Testis (tissue), 3 donors: Measurements from ENCODE around the gene CROCC2. TPM values are rescaled to one million over a fixed set of nuclear protein-coding genes. Genes with fewer than 3 reads are reported as not detected.

Experiments
- DNase-seq: peaks from one replicate; pipeline ENCODE4 v3.0.0-alpha.2; 2019
- H3K27ac ChIP-seq, 2 donors: fragments of 200-600 bp; sonication (generic); one replicate each; pipeline ENCODE4 v1.5.1; 2019
- H3K27me3 ChIP-seq: fragments of 200-600 bp; sonication (generic); one replicate; pipeline ENCODE4 v1.5.1; 2019
- H3K36me3 ChIP-seq: fragments of 200-600 bp; sonication (generic); one replicate; pipeline ENCODE4 v1.5.1; 2017; ENCODE audit warnings: low read depth; ENCODE audit errors: missing control alignments
- H3K4me1 ChIP-seq: fragments of 200-600 bp; sonication (generic); one replicate; pipeline ENCODE4 v1.5.1; 2019
- H3K4me3 ChIP-seq, 2 donors: fragments of 200-600 bp; sonication (generic); one replicate each; pipeline ENCODE4 v1.5.1; 2017 to 2019
- H3K9me3 ChIP-seq: fragments of 200-600 bp; sonication (generic); one replicate; pipeline ENCODE4 v1.5.1; 2017
- POLR2A ChIP-seq: fragments of 450-650 bp; IDR thresholded peaks from one replicate; pipeline ENCODE4 v1.6.1; 2017; ENCODE audit warnings: antibody characterized with exemption, mild to moderate bottlenecking, moderate library complexity
- WGBS, 2 donors: methylation state at CpG; one replicate each; pipeline ENCODE4 v1.1.5; 2018; 5-methylcytosine and 5-hydroxymethylcytosine counted together
- intact Hi-C: fragments of 100-400 bp; cut with DNase I; formaldehyde crosslinking; loops from one replicate; pipeline ENCODE4 v1.15.1; 2023; ENCODE audit warnings: low total_unique reads
- polyA plus RNA-seq: library from polyadenylated mRNA; stranded (reverse); fragments of 350-450 nt; fragmentation: Illumina TruSeq; extraction: RNeasy Lipid Tissue Mini Kit (QIAGEN cat#74804); gene quantifications from one replicate; pipeline ENCODE4 v1.2.3, GENCODE V29; 2014; ENCODE audit warnings: low read depth, low replicate concordance; ENCODE audit not compliant: insufficient read depth
- total RNA-seq, 2 donors: library from RNA; depleted of rRNA; stranded (reverse); fragments of >200 nt; gene quantifications; one replicate each; pipeline ENCODE4 v1.2.3, GENCODE V29; 2016
- TF ChIP-seq, protein P1 (sequence below), 3 experiments: fragments of 450-650 bp in 2 of 3; fragments of 200-600 bp in 1 of 3; sonication (generic) in 1 of 3; IDR thresholded peaks; one replicate each; pipeline ENCODE4 v1.5.1; 2016 to 2019; ENCODE audit warnings: antibody characterized with exemption in 3 of 3, mild to moderate bottlenecking in 2 of 3, moderate library complexity in 1 of 3

Gene CROCC2
- total and polyA plus RNA-seq, 3 donors from 2014 or later = 0.43 to 0.55 (median 0.51) TPM

DNA sequence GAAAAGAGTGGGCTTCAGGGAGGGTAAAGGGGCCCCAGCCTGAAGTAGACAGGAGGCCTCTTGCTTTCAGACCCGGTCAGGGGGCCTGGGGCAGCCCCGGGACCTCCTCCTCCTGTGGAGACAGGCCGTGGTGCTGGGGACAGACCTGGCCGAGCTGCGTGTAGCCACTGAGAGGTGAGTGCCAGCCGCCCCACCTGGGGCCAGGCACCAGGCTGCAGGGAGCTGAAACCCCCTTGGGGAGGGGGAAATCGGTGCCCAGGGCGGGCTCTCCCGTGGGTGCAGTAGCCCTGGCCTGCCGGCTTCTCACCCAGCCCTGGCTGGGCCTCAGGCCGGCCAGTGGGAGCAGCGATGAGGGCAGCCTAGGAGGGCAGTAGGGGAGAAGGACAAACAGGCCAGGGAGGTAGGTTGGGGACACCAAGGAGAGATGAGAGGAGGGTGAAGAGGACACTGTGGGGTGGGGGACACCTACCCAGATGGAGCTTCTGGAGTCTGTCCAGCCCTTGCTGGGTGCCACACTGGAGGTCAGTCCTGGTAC lies 24.0 kb downstream of the CROCC2 start:
- H3K36me3 ChIP-seq = no peaks in the 10 kb centered on the region
- TF ChIP-seq POLR2A = no peak
- TF ChIP-seq, protein P1, sequence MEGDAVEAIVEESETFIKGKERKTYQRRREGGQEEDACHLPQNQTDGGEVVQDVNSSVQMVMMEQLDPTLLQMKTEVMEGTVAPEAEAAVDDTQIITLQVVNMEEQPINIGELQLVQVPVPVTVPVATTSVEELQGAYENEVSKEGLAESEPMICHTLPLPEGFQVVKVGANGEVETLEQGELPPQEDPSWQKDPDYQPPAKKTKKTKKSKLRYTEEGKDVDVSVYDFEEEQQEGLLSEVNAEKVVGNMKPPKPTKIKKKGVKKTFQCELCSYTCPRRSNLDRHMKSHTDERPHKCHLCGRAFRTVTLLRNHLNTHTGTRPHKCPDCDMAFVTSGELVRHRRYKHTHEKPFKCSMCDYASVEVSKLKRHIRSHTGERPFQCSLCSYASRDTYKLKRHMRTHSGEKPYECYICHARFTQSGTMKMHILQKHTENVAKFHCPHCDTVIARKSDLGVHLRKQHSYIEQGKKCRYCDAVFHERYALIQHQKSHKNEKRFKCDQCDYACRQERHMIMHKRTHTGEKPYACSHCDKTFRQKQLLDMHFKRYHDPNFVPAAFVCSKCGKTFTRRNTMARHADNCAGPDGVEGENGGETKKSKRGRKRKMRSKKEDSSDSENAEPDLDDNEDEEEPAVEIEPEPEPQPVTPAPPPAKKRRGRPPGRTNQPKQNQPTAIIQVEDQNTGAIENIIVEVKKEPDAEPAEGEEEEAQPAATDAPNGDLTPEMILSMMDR (IDR thresholded peaks at IDR 0.05) = no peak
- intact Hi-C loops = no loop called here
- H3K4me1 ChIP-seq = peaks cover 13% of the 10 kb centered on the region
- H3K9me3 ChIP-seq = no peaks in the 10 kb centered on the region
- H3K27me3 ChIP-seq = no peaks in the 10 kb centered on the region
- no peak overlapping the region for H3K4me3 ChIP-seq
- 89 to 95% methylated on average over 9 to 12 of the region's 12 CpGs for WGBS, 2 donors
- peak; percentile 8 for DNase-seq
- H3K27ac ChIP-seq = no peak overlapping the region

DNA sequence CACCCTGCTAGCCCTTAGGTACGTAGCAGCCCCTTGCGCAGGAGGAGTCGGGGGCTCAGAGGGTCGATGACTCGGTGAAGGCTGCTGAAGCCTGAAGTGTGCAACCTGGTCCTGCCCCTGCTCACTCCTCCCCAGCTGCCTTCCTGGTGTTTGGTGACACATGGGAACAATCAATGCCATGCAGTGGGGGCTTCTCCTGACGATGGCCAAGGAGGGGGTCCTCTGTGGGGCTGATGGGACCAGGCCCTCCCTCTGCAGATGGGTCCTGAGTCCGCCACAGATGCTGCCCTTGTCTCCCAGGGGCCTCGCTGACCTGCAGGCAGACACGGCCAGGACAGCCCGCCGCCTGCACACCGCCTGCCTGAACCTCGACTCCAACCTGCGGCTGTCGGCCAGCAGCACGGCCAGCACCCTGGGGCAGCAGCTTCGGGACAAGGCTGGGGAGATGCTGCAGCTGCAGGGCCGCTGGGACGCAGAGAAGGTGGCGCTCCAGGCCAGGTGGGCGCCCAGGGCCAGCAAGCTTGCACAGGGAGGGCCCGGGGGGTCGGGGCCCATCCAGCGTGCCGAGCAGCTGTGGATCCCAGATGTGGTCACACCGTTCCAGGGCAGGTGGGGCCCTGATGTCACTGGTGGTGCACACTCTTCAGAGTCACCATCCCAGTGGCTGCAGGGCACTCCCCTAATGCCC lies 24.6 kb downstream of the CROCC2 start:
- peak; percentile 4 for DNase-seq
- Histone ChIP-seq H3K36me3 (no peaks in the 10 kb centered on the region), H3K4me1 (peaks cover 13% of the 10 kb centered on the region), H3K4me3 (no peak overlapping the region), H3K27me3 (no peaks in the 10 kb centered on the region), H3K27ac (no peak overlapping the region), H3K9me3 (no peaks in the 10 kb centered on the region)
- TF ChIP-seq POLR2A = no peak
- TF ChIP-seq, protein P1 (IDR thresholded peaks at IDR 0.05) = no peak
- intact Hi-C loops = no loop called here
- 92 to 95% methylated on average over 7 to 21 of the region's 26 CpGs for WGBS, 2 donors

DNA sequence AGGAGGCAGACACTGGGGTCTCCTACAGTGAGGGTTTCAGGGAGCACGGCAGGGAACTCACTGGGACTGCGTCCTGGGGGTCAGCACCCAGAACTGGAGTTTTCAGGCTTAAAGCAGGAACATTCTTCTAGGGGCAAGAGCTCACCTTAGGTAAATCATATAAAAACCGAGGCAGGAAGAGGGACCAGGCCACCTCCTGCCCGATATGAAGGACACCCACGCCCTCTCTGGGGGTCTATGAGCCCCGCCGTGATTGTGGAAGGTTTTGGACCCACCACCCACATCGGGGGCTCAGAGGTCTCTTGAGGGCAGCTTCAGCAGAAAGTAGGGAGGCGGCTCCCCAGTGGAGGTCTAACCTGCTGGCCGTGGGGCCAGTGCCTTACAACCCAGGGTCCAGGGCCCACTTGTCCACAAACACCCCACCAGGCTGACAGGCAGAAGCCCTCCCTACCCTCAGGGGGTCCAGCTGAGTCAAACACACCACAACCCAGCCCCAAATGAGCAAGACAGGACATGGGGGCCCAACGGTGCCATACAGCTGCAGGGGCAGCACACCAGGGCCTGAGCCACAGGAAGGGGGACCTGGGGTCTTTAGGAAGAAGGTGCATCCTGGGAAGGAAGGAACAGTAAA lies 25.3 kb downstream of the CROCC2 start:
- WGBS, 2 donors = 90 to 96% methylated on average over 11 of the region's 11 CpGs

DNA sequence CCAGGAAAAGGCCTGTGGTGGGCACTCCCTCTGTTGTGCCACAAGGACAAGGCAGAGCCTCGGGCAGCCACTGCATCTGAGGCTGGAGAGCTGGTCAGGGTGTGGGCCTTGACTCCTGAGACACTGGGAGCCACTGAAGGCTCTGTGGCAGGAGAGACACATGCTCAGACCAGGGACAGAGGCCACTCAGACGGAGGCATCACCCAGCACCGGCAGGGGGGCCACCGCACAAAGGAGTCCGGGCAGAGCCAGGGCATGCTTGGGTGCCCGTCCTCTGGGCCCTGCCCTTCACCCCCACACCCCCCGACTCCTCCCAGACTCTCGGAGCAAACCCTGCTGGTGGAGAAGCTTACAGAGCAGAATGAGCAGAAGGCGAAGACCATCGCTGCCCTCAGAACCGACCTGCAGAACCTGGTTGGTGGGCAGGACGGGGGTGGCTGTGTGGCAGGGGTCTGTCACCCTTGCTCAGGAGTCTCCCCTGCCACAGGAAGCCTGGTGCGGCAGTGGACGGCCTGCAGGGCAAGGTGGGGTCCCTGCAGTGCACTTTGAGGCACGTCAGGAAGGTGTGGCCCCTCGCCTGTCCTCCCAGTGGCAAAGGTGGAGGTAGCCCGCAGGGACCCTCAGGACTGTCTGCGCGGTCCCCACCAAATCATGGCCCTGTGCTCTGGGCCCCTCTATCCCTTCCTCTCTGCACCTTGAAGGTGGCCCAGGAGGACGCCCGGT lies 26.0 kb downstream of the CROCC2 start:
- Histone ChIP-seq H3K9me3 (no peaks in the 10 kb centered on the region), H3K27me3 (no peaks in the 10 kb centered on the region), H3K4me1 (peaks cover 13% of the 10 kb centered on the region), H3K4me3 (no peak overlapping the region), H3K36me3 (no peaks in the 10 kb centered on the region), H3K27ac (no peak overlapping the region)
- peak; percentile 6 for DNase-seq
- WGBS, 2 donors = 95 to 96% methylated on average over 10 to 21 of the region's 21 CpGs
- TF ChIP-seq POLR2A = no peak
- TF ChIP-seq, protein P1 (IDR thresholded peaks at IDR 0.05) = no peak
- intact Hi-C loops = no loop called here

More for the DNA sequence above, 25.3 kb downstream of the CROCC2 start:
- DNase-seq = peak; percentile 6
- peaks cover 13% of the 10 kb centered on the region for H3K4me1 ChIP-seq
- no peak for TF ChIP-seq POLR2A
- TF ChIP-seq, protein P1 (IDR thresholded peaks at IDR 0.05) = no peak
- intact Hi-C loops = no loop called here
- H3K9me3 ChIP-seq = no peaks in the 10 kb centered on the region
- H3K36me3 ChIP-seq = no peaks in the 10 kb centered on the region
- H3K4me3 ChIP-seq = no peak overlapping the region
- no peak overlapping the region for H3K27ac ChIP-seq
- no peaks in the 10 kb centered on the region for H3K27me3 ChIP-seq
